Activated naive CD4-positive, alpha-beta T cell treated with anti-CD3 and anti-CD28 coated beads, Interleukin-2, amount 50 U/mL, for 16 hours (primary cell): ENCODE measurements around the gene NSUN2.

ENCODE experiments used
- DNase-seq: peaks from one replicate; pipeline ENCODE4 v3.0.0-alpha.2; 2020

NSUN2 gene

GRCh38 chr5:6642655-6643054 is 9.8 kb upstream of the NSUN2 start:
- no peak for DNase-seq

DNA sequence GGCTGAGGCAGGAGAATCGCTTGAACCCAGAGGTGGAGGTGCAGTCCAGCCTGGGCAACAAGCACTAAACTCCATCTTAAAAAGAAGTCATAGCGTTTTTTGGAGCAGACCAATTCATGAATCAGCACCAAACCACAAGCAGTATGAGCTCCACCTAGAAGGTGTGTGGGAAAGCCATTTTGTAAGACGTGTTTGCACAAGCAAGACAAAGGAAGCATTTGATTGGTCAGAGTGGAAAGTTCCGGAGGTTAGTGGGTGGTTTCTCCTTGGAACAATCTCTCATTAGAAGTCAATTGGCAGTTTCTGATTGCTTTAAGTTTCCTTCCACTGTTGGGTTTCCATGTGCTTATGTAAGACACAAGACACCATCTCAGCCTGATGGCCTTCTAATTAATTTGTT is 5.4 kb upstream of the NSUN2 start:
- DNase-seq = no peak

DNA sequence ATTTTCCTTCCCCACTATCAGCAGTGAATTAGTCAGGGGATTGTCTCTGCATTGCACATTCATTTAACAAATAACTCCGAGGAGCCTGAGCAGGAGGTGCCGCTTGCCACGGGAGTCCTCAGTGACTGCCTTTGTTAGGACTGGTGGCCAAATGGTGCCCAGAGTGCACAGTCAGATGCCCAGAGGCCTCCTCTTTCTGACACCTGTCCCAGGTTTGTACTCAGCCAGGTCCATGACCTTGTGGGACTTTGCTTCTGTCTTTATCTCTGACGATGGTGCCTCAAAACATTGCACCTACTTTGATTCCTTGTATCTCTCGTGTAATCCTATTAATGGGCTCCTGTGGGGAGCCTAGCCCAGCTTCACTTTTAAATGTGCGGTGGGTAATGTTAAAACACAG is 4.7 kb upstream of the NSUN2 start:
- DNase-seq = no peak

GRCh38 chr5:6637022-6637421 is 4.2 kb upstream of the NSUN2 start:
- DNase-seq = no peak

- no peak for DNase-seq
Observed at GRCh38 chr5:6636293-6636692, 3.4 kb upstream of the NSUN2 start.

GRCh38 chr5:6634788-6635430 is 2.1 kb upstream of the NSUN2 start:
- DNase-seq = no peak

DNA sequence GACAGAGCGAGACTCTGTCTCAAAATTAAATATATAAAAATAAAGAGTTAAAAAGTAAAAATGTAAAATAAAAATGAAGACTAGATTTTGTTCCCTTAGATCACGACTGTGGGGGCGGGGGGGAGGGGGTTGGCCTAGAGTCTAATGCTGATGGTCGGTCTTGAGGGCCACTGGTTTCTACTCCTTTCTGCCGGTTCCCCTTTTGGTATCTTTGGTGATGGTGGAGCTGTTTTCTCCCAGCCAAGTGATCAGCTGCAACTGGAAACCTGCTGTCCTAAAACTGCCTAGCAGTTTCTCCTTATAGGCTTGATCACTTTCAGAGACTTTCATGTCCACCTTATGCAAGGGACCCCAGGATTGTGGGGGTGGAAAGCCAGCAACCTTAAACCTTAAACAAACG is 1.5 kb upstream of the NSUN2 start:
- DNase-seq = no peak

GRCh38 chr5:6633469-6634245 is 813 bp upstream of the NSUN2 start:
- DNase-seq = no peak

DNA sequence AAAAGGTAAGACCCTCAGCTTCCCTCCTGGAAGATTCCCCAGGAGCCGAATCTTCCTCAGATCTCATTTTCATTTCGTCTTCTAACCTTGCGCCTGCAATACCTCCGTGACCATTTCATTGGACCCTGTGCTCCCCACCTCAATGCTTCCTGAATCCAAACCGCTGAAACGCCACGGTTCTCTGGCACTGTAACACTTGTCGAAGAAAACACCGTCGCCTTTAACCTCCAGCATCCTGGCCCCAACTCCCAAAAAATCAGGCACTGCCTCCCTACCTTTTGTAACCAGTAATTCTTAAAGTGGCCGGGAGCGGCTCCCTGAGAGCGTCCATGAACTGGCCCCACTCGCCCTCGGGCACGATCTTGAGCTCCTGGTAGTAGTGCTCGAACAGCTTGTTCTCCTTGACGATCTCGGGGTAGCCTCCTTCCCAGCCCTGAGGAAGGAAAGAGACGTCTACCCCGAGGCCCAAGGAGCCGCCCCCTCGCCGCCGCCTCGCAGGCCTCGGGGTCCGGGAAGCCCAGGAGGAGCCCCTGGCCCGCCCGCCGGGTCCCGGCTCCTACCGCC is 438 bp downstream of the NSUN2 start:
- no peak for DNase-seq

DNA sequence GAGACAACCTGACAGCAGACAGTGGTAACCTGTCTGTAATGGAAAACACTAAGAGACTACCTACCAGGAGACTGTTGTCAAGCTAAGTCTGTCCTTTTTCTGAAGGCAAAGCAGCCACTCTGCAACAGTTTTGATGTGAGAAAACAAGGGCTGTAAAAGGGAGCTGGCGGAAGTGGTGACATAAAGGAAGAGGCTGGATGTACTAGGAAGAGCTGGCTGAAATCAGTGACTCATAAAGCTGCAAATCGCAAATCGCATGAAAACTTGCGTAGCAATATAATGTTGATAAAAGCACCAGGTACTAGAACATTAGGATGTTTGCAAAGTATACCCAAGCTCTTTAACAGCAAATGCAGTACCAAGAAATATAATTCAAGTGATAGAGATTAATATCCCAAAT is 1.4 kb downstream of the NSUN2 start:
- no peak for DNase-seq

GRCh38 chr5:6626508-6626907 is 6.3 kb downstream of the NSUN2 start:
- DNase-seq = no peak

GRCh38 chr5:6623941-6624340 is 8.9 kb downstream of the NSUN2 start:
- DNase-seq = no peak

GRCh38 chr5:6623228-6623627 is 9.6 kb downstream of the NSUN2 start:
- DNase-seq = no peak

- no peak for DNase-seq
Observed at GRCh38 chr5:6616632-6617031, 16.2 kb downstream of the NSUN2 start.

- DNase-seq = no peak
Observed at GRCh38 chr5:6615034-6615815, 17.6 kb downstream of the NSUN2 start.

- no peak for DNase-seq
Observed at GRCh38 chr5:6611334-6612256, 21.2 kb downstream of the NSUN2 start.

DNA sequence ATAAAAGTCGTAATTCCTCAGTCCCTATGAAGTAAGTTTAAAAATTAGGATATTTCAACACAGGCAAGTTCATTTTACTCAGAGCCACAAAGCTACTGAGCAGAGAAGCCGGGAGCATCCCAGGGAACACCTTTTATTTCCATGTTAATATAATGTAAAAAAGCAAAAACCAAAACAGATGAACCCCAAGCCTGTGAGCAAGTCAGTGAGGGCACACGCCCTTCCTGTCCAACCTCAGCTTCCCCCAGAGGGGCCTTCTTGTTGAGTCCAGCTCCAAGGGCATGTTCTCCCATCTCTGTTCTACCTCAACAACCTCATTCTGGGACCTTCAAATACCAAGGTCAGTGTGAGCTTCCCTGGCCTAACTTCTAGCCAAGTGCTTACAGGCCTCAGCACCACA is 24.8 kb downstream of the NSUN2 start:
- no peak for DNase-seq

GRCh38 chr5:6607559-6607936 is 25.3 kb downstream of the NSUN2 start:
- DNase-seq = no peak

DNA sequence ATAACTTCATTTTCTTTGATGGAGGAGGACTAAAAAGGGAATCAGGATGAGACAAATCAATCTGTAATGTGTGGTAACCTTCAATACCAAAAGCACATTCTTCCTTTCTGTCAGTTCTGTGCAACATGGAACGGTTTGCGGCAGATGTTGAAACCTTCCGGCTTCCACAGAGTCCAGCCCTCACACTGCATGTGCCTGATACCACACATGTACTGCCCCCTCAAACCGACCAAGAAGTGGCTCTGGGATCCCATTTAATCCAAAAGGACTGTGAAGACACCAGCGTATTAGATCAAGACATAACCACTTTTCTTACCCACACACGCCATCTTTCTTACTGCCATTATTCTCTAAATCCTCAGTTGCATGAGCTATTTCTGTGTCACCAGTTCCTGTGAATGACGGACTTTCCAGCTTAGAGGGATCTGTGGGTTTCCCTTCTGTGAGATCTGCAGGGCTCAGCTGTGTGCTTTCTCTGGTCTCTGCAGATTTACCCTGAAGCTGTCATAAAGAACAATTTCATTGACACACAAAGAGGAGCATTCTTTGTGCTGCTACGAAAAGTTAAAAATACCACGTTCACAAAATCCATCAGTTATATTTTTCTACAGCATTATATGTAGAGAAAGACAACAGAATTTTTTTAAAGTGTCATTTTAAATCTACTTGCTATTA is 25.8 kb downstream of the NSUN2 start:
- no peak for DNase-seq

DNA sequence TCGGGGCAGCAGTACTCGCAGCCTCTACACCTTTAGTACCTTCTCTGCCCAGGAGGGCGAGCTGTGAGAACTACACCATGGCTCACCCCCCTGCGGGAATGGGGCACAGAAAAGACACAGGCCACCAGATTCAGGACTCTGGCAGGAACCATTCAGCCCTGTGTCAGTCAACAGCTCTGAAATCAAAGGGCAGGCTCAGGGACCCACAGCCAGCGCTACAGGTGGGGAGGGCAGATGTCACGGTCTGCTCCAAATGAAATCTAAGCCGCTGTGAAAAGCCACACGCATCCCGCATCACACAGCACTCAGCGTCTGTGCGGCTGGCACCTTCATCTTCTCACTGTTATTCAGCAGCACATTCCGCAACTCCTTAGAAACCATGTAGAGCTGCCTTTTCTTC is 27.9 kb downstream of the NSUN2 start:
- no peak for DNase-seq

DNA sequence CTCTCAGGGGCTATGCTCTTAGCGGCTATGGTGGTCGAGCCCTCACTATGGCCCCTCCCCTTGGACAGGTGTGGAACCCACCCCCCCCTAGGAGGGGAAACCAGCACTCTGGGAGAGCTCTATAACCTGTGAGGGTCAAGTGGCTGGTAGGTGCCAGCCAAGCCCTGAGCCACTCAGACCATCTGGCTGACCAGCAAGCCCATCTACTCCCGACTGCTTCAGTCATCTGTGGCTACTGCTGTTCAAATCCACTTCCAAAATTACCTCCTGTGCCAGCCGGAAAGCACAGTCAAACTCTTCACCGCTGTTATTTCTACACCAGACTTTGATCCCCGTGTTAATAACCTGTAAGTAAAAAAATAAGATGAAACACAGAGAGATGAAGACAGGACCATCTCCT is 28.5 kb downstream of the NSUN2 start:
- DNase-seq = no peak

DNA sequence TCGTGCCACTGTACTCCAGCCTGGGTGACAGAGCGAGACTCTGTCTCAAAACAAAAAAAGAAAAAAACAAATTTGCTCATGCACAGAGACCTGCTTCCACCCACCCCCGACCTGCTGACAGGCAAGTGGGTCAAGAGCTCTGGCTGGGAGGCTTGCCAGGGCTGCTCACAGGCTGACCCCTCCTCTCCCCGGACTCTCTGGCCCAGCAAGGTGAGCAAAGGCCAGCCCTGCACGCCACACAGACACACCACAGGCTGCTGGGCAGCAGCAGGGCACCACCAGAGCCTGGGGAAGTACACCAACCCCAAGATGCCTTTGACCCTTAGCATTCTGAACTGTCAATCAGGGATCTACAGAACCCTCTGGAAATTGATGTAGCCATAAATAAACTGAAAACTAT is 29.2 kb downstream of the NSUN2 start:
- no peak for DNase-seq
